ENCODE data around the gene CDC25B.
A peak's percentile ranks its signal among the peaks of the same experiment; 100 is the strongest.

DNA sequence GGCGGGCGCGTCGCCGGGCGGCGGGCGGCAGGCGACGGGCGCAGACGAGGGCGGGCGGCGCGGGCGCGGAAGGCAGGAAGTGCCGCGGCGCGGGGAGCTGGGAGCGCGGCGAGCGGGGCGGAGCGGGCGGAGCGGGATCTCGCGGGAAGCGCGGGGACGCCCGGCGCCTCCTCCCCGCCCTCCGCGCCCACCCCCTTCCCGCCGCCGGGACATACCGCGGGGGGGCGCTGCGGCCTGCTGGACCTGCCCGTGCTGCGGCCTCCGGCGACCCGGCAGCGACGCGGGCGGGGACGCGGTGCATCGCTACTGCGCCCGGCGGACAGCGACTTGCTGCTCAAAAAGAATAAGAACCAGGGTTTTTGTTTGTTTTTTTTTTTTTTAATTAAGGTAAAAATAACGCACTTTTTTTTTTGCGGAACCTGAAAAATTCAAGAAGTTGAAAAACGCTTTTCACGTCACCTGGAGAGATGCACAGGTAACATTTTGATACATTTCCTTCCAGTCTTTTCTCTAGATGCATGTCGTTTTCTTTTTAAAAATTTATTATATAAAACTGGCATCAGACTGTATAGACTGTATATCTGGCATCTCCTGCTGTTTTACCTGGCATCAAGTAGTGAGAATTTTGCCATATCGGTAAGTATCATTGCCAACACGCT, 9.3 kb upstream of the CDC25B start, which contains the start of gene CENPB:
- TF ChIP-seq, protein P1, sequence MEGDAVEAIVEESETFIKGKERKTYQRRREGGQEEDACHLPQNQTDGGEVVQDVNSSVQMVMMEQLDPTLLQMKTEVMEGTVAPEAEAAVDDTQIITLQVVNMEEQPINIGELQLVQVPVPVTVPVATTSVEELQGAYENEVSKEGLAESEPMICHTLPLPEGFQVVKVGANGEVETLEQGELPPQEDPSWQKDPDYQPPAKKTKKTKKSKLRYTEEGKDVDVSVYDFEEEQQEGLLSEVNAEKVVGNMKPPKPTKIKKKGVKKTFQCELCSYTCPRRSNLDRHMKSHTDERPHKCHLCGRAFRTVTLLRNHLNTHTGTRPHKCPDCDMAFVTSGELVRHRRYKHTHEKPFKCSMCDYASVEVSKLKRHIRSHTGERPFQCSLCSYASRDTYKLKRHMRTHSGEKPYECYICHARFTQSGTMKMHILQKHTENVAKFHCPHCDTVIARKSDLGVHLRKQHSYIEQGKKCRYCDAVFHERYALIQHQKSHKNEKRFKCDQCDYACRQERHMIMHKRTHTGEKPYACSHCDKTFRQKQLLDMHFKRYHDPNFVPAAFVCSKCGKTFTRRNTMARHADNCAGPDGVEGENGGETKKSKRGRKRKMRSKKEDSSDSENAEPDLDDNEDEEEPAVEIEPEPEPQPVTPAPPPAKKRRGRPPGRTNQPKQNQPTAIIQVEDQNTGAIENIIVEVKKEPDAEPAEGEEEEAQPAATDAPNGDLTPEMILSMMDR (IDR thresholded peaks at IDR 0.05; ENCODE audit: control extremely low read depth in 1 of 3, insufficient read depth in 1 of 3, low read depth in 1 of 3, low read length in 3 of 3), result peak; percentile 63 to 99 (median 92)
- no peak for TF ChIP-seq POU5F1 (IDR thresholded peaks at IDR 0.05; ENCODE audit: low read depth, low read length)
- TF ChIP-seq POLR2A (IDR thresholded peaks at IDR 0.05; ENCODE audit: control extremely low read depth in 1 of 2, low read depth in 2 of 2, low read length in 2 of 2), result no peak
- TF ChIP-seq RAD21 (IDR thresholded peaks at IDR 0.05 in 1 of 2, conservative IDR thresholded peaks at IDR 0.05 in 1 of 2; ENCODE audit: low read depth in 2 of 2, low read length in 2 of 2), result peak; percentile 76 to 86
- TF ChIP-seq EGR1 (IDR thresholded peaks at IDR 0.05; ENCODE audit: borderline replicate concordance, low read depth, low read length), result no peak
- TF ChIP-seq EZH2 (IDR thresholded peaks at IDR 0.05; ENCODE audit: low read depth, low read length, severe bottlenecking), result no peak
- TF ChIP-seq PHF8 (conservative IDR thresholded peaks at IDR 0.05; ENCODE audit: low read depth, low read length), result no peak
- TF ChIP-seq CREB1 (IDR thresholded peaks at IDR 0.05), result peak; percentile 42; the same call in 1 of the 2 replicates
- no peak for TF ChIP-seq SIN3A (conservative IDR thresholded peaks at IDR 0.05 in 1 of 2, IDR thresholded peaks at IDR 0.05 in 1 of 2; ENCODE audit: low read depth in 1 of 2, low read length in 2 of 2)
- TF ChIP-seq JUND (IDR thresholded peaks at IDR 0.05; ENCODE audit: low read length), result no peak
- TF ChIP-seq EP300 (IDR thresholded peaks at IDR 0.05; ENCODE audit: borderline replicate concordance in 1 of 2, low read depth in 2 of 2, low read length in 2 of 2), result no peak

Measured in H1 (cell line).